Measurements from ENCODE around the gene ATP2C1. TPM values are rescaled to one million over a fixed set of nuclear protein-coding genes. Genes with fewer than 3 reads are reported as not detected.

ATP2C1 gene
- total and polyA plus RNA-seq, 2 of the 13 experiments (the other 11 are each of a cell fraction or from before 2014, with no cell fraction given): 32.4 to 37.6 TPM

DNA sequence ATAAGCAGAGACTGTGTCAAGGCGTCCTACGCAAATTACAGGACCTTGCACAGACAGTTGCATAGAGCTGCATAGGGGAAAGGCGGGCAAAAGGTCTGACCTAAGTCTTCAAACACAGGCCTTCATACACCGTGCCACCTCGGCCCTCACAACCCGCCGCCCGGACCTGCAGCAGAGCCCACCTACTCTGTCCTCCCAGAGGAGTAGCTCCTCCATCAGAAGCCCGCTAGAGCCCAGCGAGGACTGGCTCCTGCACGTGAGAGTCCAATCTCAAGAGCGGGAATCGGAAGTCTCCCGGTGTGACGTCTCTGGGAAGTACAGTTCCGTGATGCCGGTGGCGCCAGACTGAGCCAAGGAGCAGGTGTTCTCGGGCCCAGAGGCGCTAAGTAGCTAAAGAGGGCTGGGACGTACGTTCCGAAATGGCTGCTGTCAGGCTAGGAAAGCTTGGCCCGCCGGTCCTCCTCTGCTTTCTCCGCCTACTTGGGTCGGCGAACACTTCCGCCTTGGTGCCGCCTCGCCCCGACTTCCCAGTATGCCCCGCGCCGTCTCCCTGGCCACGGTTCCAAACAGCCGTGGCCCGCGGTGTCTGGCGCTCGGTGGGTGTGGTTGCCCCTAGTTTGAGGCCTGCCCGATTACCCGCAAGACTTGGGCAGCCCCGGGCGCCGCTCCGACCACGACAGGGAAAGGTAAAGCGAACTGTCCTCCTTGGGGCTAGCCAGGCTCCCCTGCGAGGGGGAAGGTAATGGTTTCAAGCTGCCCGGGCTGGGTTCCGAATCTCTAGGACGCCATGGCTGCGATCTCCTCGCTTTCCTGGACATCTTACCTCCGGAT lies 132.7 kb downstream of the ATP2C1 start, which contains the start of the genes ASTE1 and NEK11 (continued):
- TF ChIP-seq, protein P1, sequence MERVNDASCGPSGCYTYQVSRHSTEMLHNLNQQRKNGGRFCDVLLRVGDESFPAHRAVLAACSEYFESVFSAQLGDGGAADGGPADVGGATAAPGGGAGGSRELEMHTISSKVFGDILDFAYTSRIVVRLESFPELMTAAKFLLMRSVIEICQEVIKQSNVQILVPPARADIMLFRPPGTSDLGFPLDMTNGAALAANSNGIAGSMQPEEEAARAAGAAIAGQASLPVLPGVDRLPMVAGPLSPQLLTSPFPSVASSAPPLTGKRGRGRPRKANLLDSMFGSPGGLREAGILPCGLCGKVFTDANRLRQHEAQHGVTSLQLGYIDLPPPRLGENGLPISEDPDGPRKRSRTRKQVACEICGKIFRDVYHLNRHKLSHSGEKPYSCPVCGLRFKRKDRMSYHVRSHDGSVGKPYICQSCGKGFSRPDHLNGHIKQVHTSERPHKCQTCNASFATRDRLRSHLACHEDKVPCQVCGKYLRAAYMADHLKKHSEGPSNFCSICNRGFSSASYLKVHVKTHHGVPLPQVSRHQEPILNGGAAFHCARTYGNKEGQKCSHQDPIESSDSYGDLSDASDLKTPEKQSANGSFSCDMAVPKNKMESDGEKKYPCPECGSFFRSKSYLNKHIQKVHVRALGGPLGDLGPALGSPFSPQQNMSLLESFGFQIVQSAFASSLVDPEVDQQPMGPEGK (CRISPR knock-in tag; IDR thresholded peaks at IDR 0.05): peak; percentile 31; the same call in 1 of the 2 replicates
- TF ChIP-seq ZNF24 (IDR thresholded peaks at IDR 0.05) (no peak), SMAD3 (CRISPR knock-in tag; IDR thresholded peaks at IDR 0.05) (no peak), SSRP1 (CRISPR knock-in tag; IDR thresholded peaks at IDR 0.05) (no peak), NCOA2 (CRISPR knock-in tag; IDR thresholded peaks at IDR 0.05) (no peak), KLF15 (CRISPR knock-in tag; IDR thresholded peaks at IDR 0.05; ENCODE audit: borderline replicate concordance) (no peak), GATAD2A (CRISPR knock-in tag; IDR thresholded peaks at IDR 0.05) (peak; percentile 40; the same call in 1 of the 2 replicates), CBX2 (IDR thresholded peaks at IDR 0.05; ENCODE audit: low read depth, low read length) (no peak), CBX2 (CRISPR knock-in tag; IDR thresholded peaks at IDR 0.05; ENCODE audit: low read depth) (no peak), PITX1 (CRISPR knock-in tag; IDR thresholded peaks at IDR 0.05) (peak; percentile 12; the same call in 1 of the 2 replicates), ZNF225 (CRISPR knock-in tag; IDR thresholded peaks at IDR 0.05) (peak; percentile 92; the same call in 1 of the 2 replicates), ZSCAN29 (CRISPR knock-in tag; conservative IDR thresholded peaks at IDR 0.05) (peak; percentile 69; the same call in 1 of the 2 replicates)
- TF ChIP-seq, protein P2, sequence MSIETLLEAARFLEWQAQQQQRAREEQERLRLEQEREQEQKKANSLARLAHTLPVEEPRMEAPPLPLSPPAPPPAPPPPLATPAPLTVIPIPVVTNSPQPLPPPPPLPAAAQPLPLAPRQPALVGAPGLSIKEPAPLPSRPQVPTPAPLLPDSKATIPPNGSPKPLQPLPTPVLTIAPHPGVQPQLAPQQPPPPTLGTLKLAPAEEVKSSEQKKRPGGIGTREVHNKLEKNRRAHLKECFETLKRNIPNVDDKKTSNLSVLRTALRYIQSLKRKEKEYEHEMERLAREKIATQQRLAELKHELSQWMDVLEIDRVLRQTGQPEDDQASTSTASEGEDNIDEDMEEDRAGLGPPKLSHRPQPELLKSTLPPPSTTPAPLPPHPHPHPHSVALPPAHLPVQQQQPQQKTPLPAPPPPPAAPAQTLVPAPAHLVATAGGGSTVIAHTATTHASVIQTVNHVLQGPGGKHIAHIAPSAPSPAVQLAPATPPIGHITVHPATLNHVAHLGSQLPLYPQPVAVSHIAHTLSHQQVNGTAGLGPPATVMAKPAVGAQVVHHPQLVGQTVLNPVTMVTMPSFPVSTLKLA (IDR thresholded peaks at IDR 0.05): 0 out of 2 replicates have a peak, but pooled peaks have one; percentile 5
- TF ChIP-seq, protein P3, sequence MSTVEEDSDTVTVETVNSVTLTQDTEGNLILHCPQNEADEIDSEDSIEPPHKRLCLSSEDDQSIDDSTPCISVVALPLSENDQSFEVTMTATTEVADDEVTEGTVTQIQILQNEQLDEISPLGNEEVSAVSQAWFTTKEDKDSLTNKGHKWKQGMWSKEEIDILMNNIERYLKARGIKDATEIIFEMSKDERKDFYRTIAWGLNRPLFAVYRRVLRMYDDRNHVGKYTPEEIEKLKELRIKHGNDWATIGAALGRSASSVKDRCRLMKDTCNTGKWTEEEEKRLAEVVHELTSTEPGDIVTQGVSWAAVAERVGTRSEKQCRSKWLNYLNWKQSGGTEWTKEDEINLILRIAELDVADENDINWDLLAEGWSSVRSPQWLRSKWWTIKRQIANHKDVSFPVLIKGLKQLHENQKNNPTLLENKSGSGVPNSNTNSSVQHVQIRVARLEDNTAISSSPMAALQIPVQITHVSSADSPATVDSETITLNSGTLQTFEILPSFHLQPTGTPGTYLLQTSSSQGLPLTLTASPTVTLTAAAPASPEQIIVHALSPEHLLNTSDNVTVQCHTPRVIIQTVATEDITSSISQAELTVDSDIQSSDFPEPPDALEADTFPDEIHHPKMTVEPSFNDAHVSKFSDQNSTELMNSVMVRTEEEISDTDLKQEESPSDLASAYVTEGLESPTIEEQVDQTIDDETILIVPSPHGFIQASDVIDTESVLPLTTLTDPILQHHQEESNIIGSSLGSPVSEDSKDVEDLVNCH (CRISPR knock-in tag; IDR thresholded peaks at IDR 0.05): peak; percentile 80; the same call in 1 of the 2 replicates
- TF ChIP-seq, protein P4, sequence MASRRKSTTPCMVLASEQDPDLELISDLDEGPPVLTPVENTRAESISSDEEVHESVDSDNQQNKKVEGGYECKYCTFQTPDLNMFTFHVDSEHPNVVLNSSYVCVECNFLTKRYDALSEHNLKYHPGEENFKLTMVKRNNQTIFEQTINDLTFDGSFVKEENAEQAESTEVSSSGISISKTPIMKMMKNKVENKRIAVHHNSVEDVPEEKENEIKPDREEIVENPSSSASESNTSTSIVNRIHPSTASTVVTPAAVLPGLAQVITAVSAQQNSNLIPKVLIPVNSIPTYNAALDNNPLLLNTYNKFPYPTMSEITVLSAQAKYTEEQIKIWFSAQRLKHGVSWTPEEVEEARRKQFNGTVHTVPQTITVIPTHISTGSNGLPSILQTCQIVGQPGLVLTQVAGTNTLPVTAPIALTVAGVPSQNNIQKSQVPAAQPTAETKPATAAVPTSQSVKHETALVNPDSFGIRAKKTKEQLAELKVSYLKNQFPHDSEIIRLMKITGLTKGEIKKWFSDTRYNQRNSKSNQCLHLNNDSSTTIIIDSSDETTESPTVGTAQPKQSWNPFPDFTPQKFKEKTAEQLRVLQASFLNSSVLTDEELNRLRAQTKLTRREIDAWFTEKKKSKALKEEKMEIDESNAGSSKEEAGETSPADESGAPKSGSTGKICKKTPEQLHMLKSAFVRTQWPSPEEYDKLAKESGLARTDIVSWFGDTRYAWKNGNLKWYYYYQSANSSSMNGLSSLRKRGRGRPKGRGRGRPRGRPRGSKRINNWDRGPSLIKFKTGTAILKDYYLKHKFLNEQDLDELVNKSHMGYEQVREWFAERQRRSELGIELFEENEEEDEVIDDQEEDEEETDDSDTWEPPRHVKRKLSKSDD (CRISPR knock-in tag; IDR thresholded peaks at IDR 0.05; ENCODE audit: low read depth): peak; percentile 78
- TF ChIP-seq, protein P5, sequence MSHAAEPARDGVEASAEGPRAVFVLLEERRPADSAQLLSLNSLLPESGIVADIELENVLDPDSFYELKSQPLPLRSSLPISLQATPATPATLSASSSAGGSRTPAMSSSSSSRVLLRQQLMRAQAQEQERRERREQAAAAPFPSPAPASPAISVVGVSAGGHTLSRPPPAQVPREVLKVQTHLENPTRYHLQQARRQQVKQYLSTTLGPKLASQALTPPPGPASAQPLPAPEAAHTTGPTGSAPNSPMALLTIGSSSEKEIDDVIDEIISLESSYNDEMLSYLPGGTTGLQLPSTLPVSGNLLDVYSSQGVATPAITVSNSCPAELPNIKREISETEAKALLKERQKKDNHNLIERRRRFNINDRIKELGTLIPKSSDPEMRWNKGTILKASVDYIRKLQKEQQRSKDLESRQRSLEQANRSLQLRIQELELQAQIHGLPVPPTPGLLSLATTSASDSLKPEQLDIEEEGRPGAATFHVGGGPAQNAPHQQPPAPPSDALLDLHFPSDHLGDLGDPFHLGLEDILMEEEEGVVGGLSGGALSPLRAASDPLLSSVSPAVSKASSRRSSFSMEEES (CRISPR knock-in tag; IDR thresholded peaks at IDR 0.05): no peak

All from HepG2 (cell line).